ENCODE results near the gene OPA3. TPM values are rescaled to one million over a fixed set of nuclear protein-coding genes. Genes with fewer than 3 reads are reported as not detected.

Gene OPA3
- total and polyA plus RNA-seq, 2 experiments from 2014 or later = 5.3 to 11.8 TPM

GRCh38 chr19:45590300-45591003 lies 5.8 kb upstream of the OPA3 start:
- in situ Hi-C loops (cut with MboI) = no loop called here
- H3K9me3 ChIP-seq (ENCODE audit: low read depth) = no peaks in the 10 kb centered on the region
- H2AFZ ChIP-seq = no peak overlapping the region
- no peaks in the 10 kb centered on the region for H3F3A ChIP-seq (ENCODE audit: insufficient read depth)
- no peaks in the 10 kb centered on the region for H3K9me2 ChIP-seq (ENCODE audit: insufficient read depth)
- 51 to 56% methylated on average over 15 of the region's 15 CpGs for WGBS, 2 experiments (ENCODE audit: low coverage in 1 of 2, low lambda C conversion rate in 2 of 2, missing lambda C conversion rate in 2 of 2)
- H3K79me2 ChIP-seq (ENCODE audit: insufficient read depth) = no peaks in the 10 kb centered on the region
- no peak overlapping the region for H3K4me2 ChIP-seq (ENCODE audit: unreplicated experiment)
- no peaks in the 10 kb centered on the region for H3K36me3 ChIP-seq (ENCODE audit: low read depth)
- H4K20me1 ChIP-seq (ENCODE audit: insufficient read depth) = no peaks in the 10 kb centered on the region
- no peak overlapping the region for H3K9ac ChIP-seq
- peaks cover under 1% of the 10 kb centered on the region; the same call in 1 of the 2 replicates for H3K4me1 ChIP-seq (ENCODE audit: insufficient read depth)
- H3K27me3 ChIP-seq (replicated peaks; ENCODE audit: insufficient read depth) = no peaks in the 10 kb centered on the region
- TF ChIP-seq EZH2phosphoT487 (IDR thresholded peaks at IDR 0.05; ENCODE audit: insufficient read depth, low read depth) (no peak), EZH2 (IDR thresholded peaks at IDR 0.05; ENCODE audit: insufficient read depth, poor library complexity, severe bottlenecking) (no peak)
- DNase-seq = no peak
- H3K27ac ChIP-seq = no peak overlapping the region
- H3K4me3 ChIP-seq = no peak overlapping the region

- H3K9ac ChIP-seq = no peak overlapping the region
- no peak overlapping the region for H3K27ac ChIP-seq
- no peak for DNase-seq
- 76 to 83% methylated on average over 4 of the region's 4 CpGs for WGBS, 2 experiments (ENCODE audit: low coverage in 1 of 2, low lambda C conversion rate in 2 of 2, missing lambda C conversion rate in 2 of 2)
- H4K20me1 ChIP-seq (ENCODE audit: insufficient read depth) = no peaks in the 10 kb centered on the region
- H3K36me3 ChIP-seq (ENCODE audit: low read depth) = no peaks in the 10 kb centered on the region
- no peak overlapping the region for H3K4me2 ChIP-seq (ENCODE audit: unreplicated experiment)
- no peaks in the 10 kb centered on the region for H3K9me2 ChIP-seq (ENCODE audit: insufficient read depth)
- peaks cover 5% of the 10 kb centered on the region; the same call in 1 of the 2 replicates for H3K4me1 ChIP-seq (ENCODE audit: insufficient read depth)
- no peaks in the 10 kb centered on the region for H3K9me3 ChIP-seq (ENCODE audit: low read depth)
- H2AFZ ChIP-seq = no peak overlapping the region
- H3K27me3 ChIP-seq (replicated peaks; ENCODE audit: insufficient read depth) = no peaks in the 10 kb centered on the region
- no peak overlapping the region for H3K4me3 ChIP-seq
- no peaks in the 10 kb centered on the region for H3F3A ChIP-seq (ENCODE audit: insufficient read depth)
- H3K79me2 ChIP-seq (ENCODE audit: insufficient read depth) = no peaks in the 10 kb centered on the region
- in situ Hi-C loops (cut with MboI) = no loop called here
- no peak for TF ChIP-seq EZH2 (IDR thresholded peaks at IDR 0.05; ENCODE audit: insufficient read depth, poor library complexity, severe bottlenecking)
- TF ChIP-seq EZH2phosphoT487 (IDR thresholded peaks at IDR 0.05; ENCODE audit: insufficient read depth, low read depth) = no peak
Measured at GRCh38 chr19:45589768-45590167, 5.2 kb upstream of the OPA3 start.

- H3K4me1 ChIP-seq (ENCODE audit: insufficient read depth) = peaks cover 5% of the 10 kb centered on the region; the same call in 1 of the 2 replicates
Measured at GRCh38 chr19:45587873-45588272, 3.3 kb upstream of the OPA3 start.

GRCh38 chr19:45585158-45585577 lies 566 bp upstream of the OPA3 start:
- H3K9me2 ChIP-seq (ENCODE audit: insufficient read depth) = no peaks in the 10 kb centered on the region
- peaks cover 31% of the 10 kb centered on the region for H3K79me2 ChIP-seq (ENCODE audit: insufficient read depth)
- H3K36me3 ChIP-seq (ENCODE audit: low read depth) = no peaks in the 10 kb centered on the region
- no peak for TF ChIP-seq EZH2phosphoT487 (IDR thresholded peaks at IDR 0.05; ENCODE audit: insufficient read depth, low read depth)
- no peak for TF ChIP-seq EZH2 (IDR thresholded peaks at IDR 0.05; ENCODE audit: insufficient read depth, poor library complexity, severe bottlenecking)
- H3K4me2 ChIP-seq (ENCODE audit: unreplicated experiment) = peak overlapping the region; percentile 82
- peaks cover 5% of the 10 kb centered on the region; the same call in 1 of the 2 replicates for H3K4me1 ChIP-seq (ENCODE audit: insufficient read depth)
- H3K27ac ChIP-seq = peak overlapping the region; percentile 98
- peak overlapping the region; percentile 93 for H3K9ac ChIP-seq
- no peaks in the 10 kb centered on the region for H4K20me1 ChIP-seq (ENCODE audit: insufficient read depth)
- in situ Hi-C loops (cut with MboI) = no loop called here
- peak overlapping the region; percentile 96 for H2AFZ ChIP-seq
- WGBS, 2 experiments (ENCODE audit: low coverage in 1 of 2, low lambda C conversion rate in 2 of 2, missing lambda C conversion rate in 2 of 2) = 29 to 30% methylated on average over 7 of the region's 7 CpGs
- H3K9me3 ChIP-seq (ENCODE audit: low read depth) = no peaks in the 10 kb centered on the region
- DNase-seq = no peak
- no peaks in the 10 kb centered on the region for H3F3A ChIP-seq (ENCODE audit: insufficient read depth)
- H3K4me3 ChIP-seq = peak overlapping the region; percentile 95
- no peaks in the 10 kb centered on the region for H3K27me3 ChIP-seq (replicated peaks; ENCODE audit: insufficient read depth)

More at GRCh38 chr19:45587873-45588272, 3.3 kb upstream of the OPA3 start:
- in situ Hi-C loops (cut with MboI) = no loop called here
- TF ChIP-seq EZH2 (IDR thresholded peaks at IDR 0.05; ENCODE audit: insufficient read depth, poor library complexity, severe bottlenecking) = no peak
- no peak for TF ChIP-seq EZH2phosphoT487 (IDR thresholded peaks at IDR 0.05; ENCODE audit: insufficient read depth, low read depth)
- no peak overlapping the region for H3K4me3 ChIP-seq
- no peak overlapping the region for H3K9ac ChIP-seq
- peaks cover 11% of the 10 kb centered on the region for H3K79me2 ChIP-seq (ENCODE audit: insufficient read depth)
- no peaks in the 10 kb centered on the region for H3K36me3 ChIP-seq (ENCODE audit: low read depth)
- DNase-seq = peak; percentile 17
- no peaks in the 10 kb centered on the region for H3K27me3 ChIP-seq (replicated peaks; ENCODE audit: insufficient read depth)
- H4K20me1 ChIP-seq (ENCODE audit: insufficient read depth) = no peaks in the 10 kb centered on the region
- H3F3A ChIP-seq (ENCODE audit: insufficient read depth) = no peaks in the 10 kb centered on the region
- no peak overlapping the region for H3K27ac ChIP-seq
- no peaks in the 10 kb centered on the region for H3K9me3 ChIP-seq (ENCODE audit: low read depth)
- 56 to 67% methylated on average over 4 of the region's 4 CpGs for WGBS, 2 experiments (ENCODE audit: low coverage in 1 of 2, low lambda C conversion rate in 2 of 2, missing lambda C conversion rate in 2 of 2)
- H2AFZ ChIP-seq = no peak overlapping the region
- H3K9me2 ChIP-seq (ENCODE audit: insufficient read depth) = no peaks in the 10 kb centered on the region
- no peak overlapping the region for H3K4me2 ChIP-seq (ENCODE audit: unreplicated experiment)
